Nucleus accumbens (tissue), 56 donors: ENCODE data around the gene MAP4K4.

Experiments
- DNase-seq, 56 donors: peaks; one replicate each; lab custom pipeline; 2025; lab: John Stamatoyannopoulos, UW

The MAP4K4 gene

GRCh38 chr2:101806701-101807100 is 109.2 kb downstream of the MAP4K4 start:
- DNase-seq, result no peak

DNA sequence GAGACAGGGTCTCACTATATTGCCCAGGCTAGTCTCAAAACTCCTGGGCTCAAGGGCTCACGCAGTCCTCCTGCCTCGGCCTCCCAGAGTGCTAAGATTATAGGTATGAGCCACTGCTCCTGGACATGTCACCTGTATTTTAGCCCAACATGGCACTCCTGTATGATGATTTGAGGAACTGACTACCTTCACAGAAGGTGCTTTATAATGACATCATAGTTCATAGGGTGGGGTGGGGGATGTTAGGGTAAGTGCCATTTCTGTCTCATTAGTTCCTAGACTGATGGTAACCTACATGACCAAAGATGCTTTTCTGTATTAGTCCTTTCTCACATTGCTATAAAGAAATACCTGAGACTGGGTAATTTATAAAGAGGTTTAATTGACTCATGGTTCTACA is 109.7 kb downstream of the MAP4K4 start:
- DNase-seq, result no peak

DNA sequence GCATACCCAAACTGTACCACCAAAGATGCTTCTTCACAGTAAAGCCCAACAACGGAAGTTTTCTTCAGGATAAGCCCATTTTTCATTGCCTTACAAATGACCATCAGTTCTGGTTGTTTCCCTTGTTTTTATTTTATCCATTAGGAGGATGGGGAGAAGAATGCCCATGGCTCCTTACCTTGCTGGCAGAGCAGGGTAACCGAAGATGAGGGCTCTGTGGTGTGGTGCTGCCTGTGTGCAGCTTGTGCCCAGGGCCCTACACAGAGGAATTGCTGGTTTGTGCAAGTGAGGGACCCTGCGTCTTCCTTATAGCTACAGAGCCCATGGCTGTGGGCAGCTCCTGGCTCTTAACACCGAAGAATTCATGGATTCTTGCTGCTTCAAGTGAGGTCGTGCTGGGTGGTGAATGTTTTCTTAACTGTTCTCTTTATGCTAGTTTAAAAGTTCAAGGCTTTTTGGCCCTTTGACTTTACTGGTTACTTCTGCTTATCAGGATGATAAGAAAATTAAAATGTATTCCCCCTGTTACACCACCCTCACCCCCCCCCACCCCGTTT is 110.6 kb downstream of the MAP4K4 start:
- DNase-seq, result no peak

GRCh38 chr2:101809698-101810097 is 112.2 kb downstream of the MAP4K4 start:
- no peak for DNase-seq

DNA sequence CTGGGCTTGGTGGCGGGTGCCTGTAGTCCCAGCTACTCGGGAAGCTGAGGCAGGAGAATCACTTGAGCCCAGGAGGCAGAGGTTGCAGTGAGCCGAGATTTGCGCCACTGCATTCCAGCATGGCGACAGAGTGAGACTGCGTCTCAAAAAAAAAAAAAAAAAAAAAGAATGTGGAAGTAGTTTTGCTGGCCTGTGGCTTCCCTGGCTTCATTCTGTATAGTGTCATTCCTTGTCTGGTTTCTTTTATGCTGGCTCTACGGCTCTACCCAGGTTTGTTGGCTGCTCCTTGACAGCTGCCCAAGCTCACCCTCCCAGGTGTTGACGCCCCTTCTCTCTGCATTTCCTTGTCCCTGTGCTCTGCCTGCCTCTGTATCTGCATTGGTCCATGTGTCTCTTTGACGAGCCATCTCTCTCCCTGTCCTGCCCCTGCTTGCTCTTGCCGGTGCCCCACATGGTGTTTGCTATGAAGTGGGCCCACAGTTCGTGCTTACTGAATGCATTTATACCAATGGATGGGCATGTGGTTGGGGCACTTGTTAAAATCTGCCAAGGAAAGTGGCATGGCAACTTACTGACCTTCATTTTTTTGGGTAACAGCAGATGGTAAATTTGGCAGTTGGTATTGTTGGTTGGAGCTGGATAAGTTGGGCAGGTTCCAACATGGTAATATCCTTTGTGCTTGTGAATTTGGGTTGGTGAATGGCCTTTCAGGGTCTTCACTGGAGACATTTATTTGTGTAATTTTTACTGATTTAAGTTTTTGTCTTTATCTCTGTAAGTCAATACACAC is 113.9 kb downstream of the MAP4K4 start:
- no peak for DNase-seq

- DNase-seq, result no peak
These were observed 114.7 kb downstream of the MAP4K4 start for GRCh38 chr2:101812226-101812625.

- DNase-seq, result no peak
These were observed 117.2 kb downstream of the MAP4K4 start for GRCh38 chr2:101814752-101815151.

GRCh38 chr2:101815154-101815553 is 117.6 kb downstream of the MAP4K4 start:
- no peak for DNase-seq

GRCh38 chr2:101815739-101816391 is 118.4 kb downstream of the MAP4K4 start:
- DNase-seq, result peak in 6 of 56 donors; percentile 23 to 40 (median 30)

- no peak for DNase-seq
These were observed 119.1 kb downstream of the MAP4K4 start for GRCh38 chr2:101816598-101816997.

- DNase-seq, result peak in 1 of 56 donors; percentile 20
These were observed 120.0 kb downstream of the MAP4K4 start for GRCh38 chr2:101817481-101817880.

DNA sequence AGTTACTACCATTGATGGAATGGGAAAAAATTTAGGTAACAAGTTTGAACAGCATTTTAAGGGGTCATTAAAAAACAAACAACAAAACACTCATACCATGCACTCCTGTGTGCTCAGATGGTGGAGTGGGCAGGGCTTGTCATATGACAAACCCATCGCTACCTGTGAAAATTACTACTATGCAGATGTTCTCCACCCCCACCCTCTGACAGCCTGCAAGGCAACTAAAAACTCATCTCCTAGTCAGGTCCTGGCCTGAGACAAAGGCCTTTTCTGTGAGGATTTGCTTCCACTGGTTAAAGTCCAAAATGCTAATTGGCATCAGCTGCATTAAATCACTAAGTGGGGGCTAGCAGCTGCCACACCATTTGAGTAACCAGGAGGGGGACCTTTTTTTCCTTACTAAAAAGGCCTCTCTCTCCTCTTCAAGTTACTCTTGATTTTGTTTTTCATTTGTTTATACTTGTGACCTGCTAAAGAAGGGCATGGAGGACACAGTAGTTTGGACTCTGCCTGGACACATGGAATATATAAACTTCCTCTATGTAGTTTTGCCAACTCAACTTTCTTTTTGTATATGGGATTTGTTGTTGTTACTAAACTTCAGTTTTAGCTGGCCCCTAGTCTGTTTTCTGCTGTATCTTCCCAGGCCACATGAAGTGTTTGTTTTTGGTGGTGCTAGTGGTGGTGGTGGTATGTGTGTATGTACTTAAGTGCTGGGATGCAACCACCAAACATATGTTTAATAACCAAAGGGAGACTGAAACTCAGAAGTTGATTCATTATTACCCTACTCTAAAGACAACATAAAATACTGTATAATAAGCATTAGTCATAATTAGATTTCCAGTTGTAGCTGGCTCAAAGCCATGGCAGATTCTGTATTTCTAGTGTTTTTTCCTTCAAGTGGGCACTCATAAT is 121.3 kb downstream of the MAP4K4 start:
- DNase-seq, result peak in 35 of 56 donors; percentile 13 to 82 (median 54)

DNA sequence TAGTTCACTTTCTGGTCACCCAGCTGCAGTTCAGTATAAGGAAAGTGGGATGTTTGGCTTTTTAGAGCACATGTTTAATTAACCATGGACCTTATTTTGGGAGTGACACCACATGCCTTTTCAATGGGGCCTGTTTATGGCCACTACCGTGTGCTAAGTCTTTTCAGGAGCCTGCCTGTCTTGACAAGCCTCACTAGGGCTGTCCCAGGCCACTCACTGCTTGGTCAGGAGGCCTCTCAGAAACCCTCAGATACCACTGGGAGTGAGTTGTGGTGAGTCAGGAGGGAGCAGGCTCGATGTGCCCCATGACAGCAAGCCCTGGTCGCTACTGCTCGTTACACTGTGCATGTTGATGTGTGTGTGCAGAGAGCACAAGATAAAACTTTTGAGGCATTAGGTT is 123.0 kb downstream of the MAP4K4 start:
- peak in 3 of 56 donors; percentile 21 to 49 (median 22) for DNase-seq

GRCh38 chr2:101821059-101821805 is 123.7 kb downstream of the MAP4K4 start:
- DNase-seq, result no peak

- DNase-seq, result no peak
These were observed 124.4 kb downstream of the MAP4K4 start for GRCh38 chr2:101821828-101822458.

GRCh38 chr2:101823347-101823791 is 125.9 kb downstream of the MAP4K4 start:
- DNase-seq, result peak in 27 of 56 donors; percentile 18 to 77 (median 42)

DNA sequence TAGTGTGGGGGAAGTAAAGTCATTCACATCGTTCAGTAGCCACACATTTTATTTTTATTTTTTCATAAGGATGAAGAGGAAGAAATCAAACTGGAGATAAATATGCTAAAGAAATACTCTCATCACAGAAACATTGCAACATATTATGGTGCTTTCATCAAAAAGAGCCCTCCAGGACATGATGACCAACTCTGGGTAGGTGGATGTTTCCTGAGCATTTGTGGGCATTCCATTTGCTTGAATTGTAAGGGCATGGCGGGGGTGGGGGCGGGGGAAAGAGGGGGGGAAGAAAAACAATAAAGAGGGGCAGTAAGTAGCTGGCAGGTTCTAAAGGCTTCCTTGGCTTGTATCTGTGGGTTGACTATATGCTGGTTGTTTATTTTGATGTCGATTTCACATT is 126.4 kb downstream of the MAP4K4 start:
- no peak for DNase-seq

DNA sequence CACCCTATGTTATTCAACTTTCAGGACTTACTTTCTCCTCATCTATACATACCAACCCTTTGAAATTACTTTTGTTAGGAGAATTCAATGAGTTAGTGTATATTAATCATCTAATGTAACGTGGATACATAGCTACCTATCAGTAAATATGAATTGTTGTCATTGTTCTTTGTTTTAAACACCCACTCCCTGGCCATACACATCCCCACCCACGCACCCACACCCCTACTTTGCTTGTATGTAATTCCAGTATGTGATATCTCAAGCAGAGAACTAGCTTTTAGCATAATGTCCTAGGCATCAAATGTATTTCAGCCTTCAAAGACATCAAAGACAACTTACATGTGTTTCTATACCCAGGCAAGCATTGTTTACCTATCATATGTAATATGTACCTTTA is 129.2 kb downstream of the MAP4K4 start:
- no peak for DNase-seq

DNA sequence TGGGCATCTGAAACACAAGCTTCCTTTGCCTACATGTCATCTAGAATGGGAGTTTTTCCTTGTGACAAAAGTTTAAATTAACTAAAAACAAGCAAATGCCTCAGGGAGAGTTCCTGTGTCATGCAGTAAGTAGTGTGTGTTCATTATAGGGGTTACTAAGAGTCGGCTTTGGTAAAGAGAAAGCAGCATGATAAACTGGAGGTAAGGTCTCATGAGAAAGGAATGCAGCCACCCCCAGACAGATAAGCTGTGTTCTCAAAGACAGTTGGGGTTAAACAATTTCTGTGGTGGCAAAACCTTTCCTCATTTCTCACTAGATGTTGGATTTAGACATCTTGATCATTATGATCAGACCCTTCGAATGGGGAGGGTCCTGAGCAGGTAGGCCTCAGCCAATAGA is 129.7 kb downstream of the MAP4K4 start:
- no peak for DNase-seq
